Keratinocyte (primary cell): Measurements from ENCODE around the gene DOC2A. TPM values are rescaled to one million over a fixed set of nuclear protein-coding genes. Genes with fewer than 3 reads are reported as not detected.

Source experiments
- DNase-seq: peaks from one replicate; pipeline ENCODE4 v3.0.0-alpha.2; 2011; ENCODE audit warnings: low read depth, missing footprints, low spot score
- FAIRE-seq: peaks from 2 replicates; lab custom pipeline; 2011; peaks lifted over from hg19 to GRCh38; lab: Jason Lieb, UNC
- H2AFZ ChIP-seq: 2 replicates; pipeline ENCODE4 v1.6.0; 2012; ENCODE audit warnings: low read length, control low read depth, inconsistent platforms; ENCODE audit not compliant: control insufficient read depth
- H3K27ac ChIP-seq: 2 replicates; pipeline ENCODE4 v1.5.1; 2011; ENCODE audit warnings: low read length; ENCODE audit not compliant: control insufficient read depth, insufficient read depth
- H3K27me3 ChIP-seq: 3 replicates; pipeline ENCODE4 v1.6.0; 2011; ENCODE audit warnings: low read length; ENCODE audit not compliant: control insufficient read depth, insufficient read depth; ENCODE audit errors: extremely low read depth
- H3K36me3 ChIP-seq, 2 experiments: 2 replicates in 1 of 2; 3 replicates in 1 of 2; pipeline ENCODE4 v1.5.1; 2011; ENCODE audit warnings: low read length in 2 of 2, mild to moderate bottlenecking in 1 of 2; ENCODE audit not compliant: control insufficient read depth in 2 of 2, insufficient read depth in 2 of 2; ENCODE audit errors: extremely low read depth in 1 of 2
- H3K4me1 ChIP-seq: 3 replicates; pipeline ENCODE4 v1.5.1; 2011; ENCODE audit warnings: low read length; ENCODE audit not compliant: control insufficient read depth, insufficient read depth; ENCODE audit errors: extremely low read depth
- H3K4me2 ChIP-seq: 3 replicates; pipeline ENCODE4 v1.6.0; 2011; ENCODE audit warnings: low read depth, low read length; ENCODE audit not compliant: control insufficient read depth, insufficient read depth; ENCODE audit errors: extremely low read depth
- H3K4me3 ChIP-seq, 3 experiments: fragments of 200-600 bp in 1 of 3; sonication (generic) in 1 of 3; 2 replicates in 2 of 3; 3 replicates in 1 of 3; pipeline ENCODE4 v1.5.1; 2011 to 2016; ENCODE audit warnings: low read length in 3 of 3, mild to moderate bottlenecking in 3 of 3, control low read depth in 2 of 3, inconsistent platforms in 1 of 3, low read depth in 1 of 3, mixed read lengths in 1 of 3, mixed run types in 1 of 3, moderate library complexity in 1 of 3; ENCODE audit not compliant: control insufficient read depth in 2 of 3, insufficient read depth in 2 of 3; ENCODE audit errors: extremely low read depth in 1 of 3
- H3K79me2 ChIP-seq: 2 replicates; pipeline ENCODE4 v1.6.0; 2012; ENCODE audit warnings: low read length; ENCODE audit not compliant: control insufficient read depth, insufficient read depth
- H3K9ac ChIP-seq: 3 replicates; pipeline ENCODE4 v1.6.0; 2011; ENCODE audit warnings: low read length; ENCODE audit not compliant: control insufficient read depth, insufficient read depth; ENCODE audit errors: extremely low read depth
- H3K9me1 ChIP-seq: 3 replicates; pipeline ENCODE4 v1.6.0; 2011; ENCODE audit warnings: low read length; ENCODE audit not compliant: control insufficient read depth, insufficient read depth; ENCODE audit errors: extremely low read depth
- H3K9me3 ChIP-seq: 2 replicates; pipeline ENCODE4 v1.5.1; 2012; ENCODE audit warnings: low read depth, low read length; ENCODE audit not compliant: control insufficient read depth
- H4K20me1 ChIP-seq: 3 replicates; pipeline ENCODE4 v1.6.0; 2011; ENCODE audit warnings: low read length; ENCODE audit not compliant: control insufficient read depth, insufficient read depth; ENCODE audit errors: extremely low read depth
- CTCF ChIP-seq, 3 experiments: IDR thresholded peaks in 1 of 3; conservative IDR thresholded peaks in 1 of 3; optimal IDR thresholded peaks in 1 of 3; 2 replicates in 2 of 3; 3 replicates in 1 of 3; pipeline versions ENCODE3 to v1.5.1; 2011; ENCODE audit warnings: low read length in 3 of 3, mild to moderate bottlenecking in 3 of 3, moderate library complexity in 2 of 3, control low read depth in 1 of 3, inconsistent platforms in 1 of 3; ENCODE audit not compliant: insufficient read depth in 2 of 3; ENCODE audit errors: extremely low read depth in 1 of 3
- EZH2 ChIP-seq: IDR thresholded peaks from one replicate; pipeline ENCODE4 v1.6.1; 2012; ENCODE audit warnings: inconsistent platforms, mild to moderate bottlenecking, low read length, moderate library complexity
- dilution Hi-C: fragments of 300-500 bp; cut with MboI; formaldehyde crosslinking; loops from one replicate; pipeline ENCODE4 v1.7.0; 2020; ENCODE audit warnings: low sequenced_read_pairs; ENCODE audit not compliant: extremely low pct_ligation_motif_present
- polyA plus RNA-seq, 5 experiments: library from polyadenylated mRNA; depleted of rRNA in 3 of 5; stranded (reverse) in 3 of 5; stranded (forward) in 1 of 5; unstranded in 1 of 5; fragments of >200 nt; gene quantifications; 1 replicate in 1 of 5; 2 replicates in 3 of 5; 3 replicates in 1 of 5; pipeline versions ENCODE4 v1.2.1 to v1.2.3, GENCODE V29; 2011 to 2012; ENCODE audit warnings: missing spikeins in 2 of 5, low read depth in 1 of 5, low replicate concordance in 1 of 5

Gene DOC2A
- polyA plus RNA-seq, 1 donor (not counting 4 experiments of a cell fraction or from before 2014, with no cell fraction given): 0.26 TPM

DNA sequence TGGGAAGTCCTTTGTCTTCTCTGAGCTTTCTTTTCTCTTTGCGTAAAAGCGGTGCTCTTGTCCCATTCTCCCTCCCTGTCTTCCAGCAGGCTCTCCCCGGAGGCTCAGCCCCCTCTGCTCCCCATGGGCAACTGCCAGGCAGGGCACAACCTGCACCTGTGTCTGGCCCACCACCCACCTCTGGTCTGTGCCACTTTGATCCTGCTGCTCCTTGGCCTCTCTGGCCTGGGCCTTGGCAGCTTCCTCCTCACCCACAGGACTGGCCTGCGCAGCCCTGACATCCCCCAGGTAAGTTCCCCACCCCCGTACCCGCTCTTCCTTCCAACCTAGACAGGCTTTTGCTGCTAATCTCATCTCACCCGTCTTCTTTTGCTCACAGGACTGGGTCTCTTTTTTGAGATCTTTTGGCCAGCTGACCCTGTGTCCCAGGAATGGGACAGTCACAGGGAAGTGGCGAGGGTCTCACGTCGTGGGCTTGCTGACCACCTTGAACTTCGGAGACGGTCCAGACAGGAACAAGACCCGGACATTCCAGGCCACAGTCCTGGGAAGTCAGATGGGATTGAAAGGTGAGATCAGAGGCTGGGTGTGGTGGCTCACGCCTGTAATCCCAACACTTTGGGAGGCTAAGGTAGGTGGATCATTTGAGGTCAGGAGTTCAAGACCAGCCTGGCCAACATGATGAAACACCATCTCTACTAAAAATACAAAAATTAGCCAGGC lies 47.6 kb downstream of the DOC2A start:
- Histone ChIP-seq H2AFZ (no peak overlapping the region), H3K9me1 (peaks cover 3% of the 10 kb centered on the region), H3K36me3 (peaks cover 4 to 8% of the 10 kb centered on the region in 2 experiments), H3K9ac (peak overlapping the region; percentile 82), H3K9me3 (no peaks in the 10 kb centered on the region), H3K4me3 (peak overlapping the region; percentile 67 to 79 (median 72)), H3K27me3 (no peaks in the 10 kb centered on the region), H3K27ac (no peak overlapping the region), H3K4me2 (peak overlapping the region; percentile 88), H3K4me1 (peaks cover 10% of the 10 kb centered on the region), H3K79me2 (no peaks in the 10 kb centered on the region), H4K20me1 (no peaks in the 10 kb centered on the region)
- dilution Hi-C loops: no loop called here
- TF ChIP-seq CTCF (optimal IDR thresholded peaks at IDR 0.05 in 1 of 3, IDR thresholded peaks at IDR 0.05 in 1 of 3, conservative IDR thresholded peaks at IDR 0.05 in 1 of 3; ENCODE audit: extremely low read depth in 1 of 3, insufficient read depth in 2 of 3, low read length in 3 of 3) (no peak), EZH2 (no peak)
- no peak for DNase-seq
- FAIRE-seq: no peak

DNA sequence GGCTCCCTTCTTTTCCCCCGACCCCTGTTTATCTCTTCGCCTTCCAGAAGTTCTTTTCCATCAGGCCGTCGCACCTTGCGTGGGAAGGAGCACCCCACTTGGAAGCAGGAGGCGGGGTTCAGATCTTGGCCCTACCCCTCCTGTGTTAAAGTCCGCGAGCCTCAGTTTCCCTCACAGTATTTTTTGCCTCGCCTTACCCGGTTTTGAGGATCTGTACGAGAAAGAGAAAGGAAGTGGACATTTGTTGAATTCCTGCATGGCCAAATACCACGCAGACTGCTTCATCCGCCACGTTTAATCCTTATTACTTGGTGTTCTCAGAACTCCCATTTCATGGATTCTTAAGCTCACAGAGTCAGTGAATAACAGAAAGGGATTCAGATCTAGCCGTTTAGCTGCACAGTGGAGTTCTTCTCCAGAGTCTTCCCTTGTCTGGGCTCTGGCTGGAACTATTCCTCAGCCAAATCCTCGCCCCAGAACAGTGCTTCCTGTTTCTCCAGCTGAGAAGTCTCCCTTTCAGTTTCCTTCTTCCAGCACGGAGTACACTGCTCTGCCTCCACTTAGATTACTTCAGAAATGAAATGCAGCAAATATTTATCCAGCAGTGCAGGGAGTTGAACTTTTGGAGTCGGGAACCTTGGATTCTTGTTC lies 48.4 kb downstream of the DOC2A start:
- Histone ChIP-seq H3K4me1 (peaks cover 10% of the 10 kb centered on the region), H3K27me3 (no peaks in the 10 kb centered on the region), H3K4me2 (peak overlapping the region; percentile 88), H3K79me2 (no peaks in the 10 kb centered on the region), H3K27ac (peak overlapping the region; percentile 65), H3K4me3 (peak overlapping the region; percentile 67 to 79 (median 72)), H3K36me3 (peaks cover 0 to 5% of the 10 kb centered on the region in 2 experiments), H3K9me3 (no peaks in the 10 kb centered on the region), H4K20me1 (no peaks in the 10 kb centered on the region), H3K9me1 (no peaks in the 10 kb centered on the region), H2AFZ (peak overlapping the region; percentile 79), H3K9ac (peak overlapping the region; percentile 82)
- FAIRE-seq: no peak
- TF ChIP-seq EZH2: no peak
- dilution Hi-C loops: no loop called here
- no peak for DNase-seq
